CD4-positive, alpha-beta T cell (primary cell): ENCODE results near the gene PHC1. TPM values are rescaled to one million over a fixed set of nuclear protein-coding genes. Genes with fewer than 3 reads are reported as not detected.
A peak's percentile ranks its signal among the peaks of the same experiment; 100 is the strongest.

Experiments
- ATAC-seq: fragments of 200-7000 bp; cut with Tn5 transposase; one replicate; pipeline ENCODE4 v1.10.0; 2022; ENCODE audit warnings: mild to moderate bottlenecking; ENCODE audit not compliant: poor library complexity
- CTCF ChIA-PET: fragments of 350-600 bp; sonication (Branson Sonifier 250); formaldehyde crosslinking; loops from one replicate; lab custom pipeline; 2021; ENCODE audit warnings: antibody characterized with exemption, inconsistent platforms; lab: Charles Lee
- POLR2A ChIA-PET: fragments of 350-600 bp; sonication (Branson Sonifier 250); formaldehyde crosslinking; loops from one replicate; lab custom pipeline; 2021; ENCODE audit warnings: antibody characterized with exemption, inconsistent platforms; lab: Charles Lee
- DNase-seq, 14 experiments: peaks; one replicate each; pipeline ENCODE4 v3.0.0-alpha.2; 2013 to 2020; ENCODE audit warnings: mixed read lengths in 2 of 14
- H3K27ac ChIP-seq, 2 donors: one replicate each; pipeline versions ENCODE4 v1.5.1 to v1.7.0; 2013; ENCODE audit warnings: low read length in 2 of 2, low read depth in 1 of 2, mild to moderate bottlenecking in 1 of 2
- H3K27me3 ChIP-seq, 2 experiments: 1 replicate in 1 of 2; 2 replicates in 1 of 2; pipeline versions ENCODE4 v1.6.1 to v1.7.0; 2013; ENCODE audit warnings: low read length in 2 of 2, control low read depth in 1 of 2, mild to moderate bottlenecking in 1 of 2, moderate library complexity in 1 of 2; ENCODE audit not compliant: insufficient read depth in 2 of 2, control insufficient read depth in 1 of 2
- H3K36me3 ChIP-seq: one replicate; pipeline ENCODE4 v1.6.1; 2013; ENCODE audit warnings: low read length, control low read depth; ENCODE audit not compliant: insufficient read depth
- H3K4me1 ChIP-seq: one replicate; pipeline ENCODE4 v1.6.1; 2013; ENCODE audit warnings: low read length, control low read depth; ENCODE audit not compliant: insufficient read depth
- H3K4me3 ChIP-seq: one replicate; pipeline ENCODE4 v1.5.1; 2013; ENCODE audit warnings: mild to moderate bottlenecking, low read length, moderate library complexity
- H3K9me3 ChIP-seq, 2 experiments: 1 replicate in 1 of 2; 2 replicates in 1 of 2; pipeline versions ENCODE4 v1.6.1 to v1.7.0; 2013; ENCODE audit warnings: low read length in 2 of 2, mild to moderate bottlenecking in 2 of 2, control low read depth in 1 of 2, moderate library complexity in 1 of 2; ENCODE audit not compliant: control insufficient read depth in 1 of 2, insufficient read depth in 1 of 2
- H3K27ac Mint-ChIP-seq: one replicate; pipeline ENCODE4 v1.8.0; 2020; ENCODE audit warnings: mixed read lengths
- H3K27me3 Mint-ChIP-seq: one replicate; pipeline ENCODE4 v1.8.0; 2021; ENCODE audit warnings: mixed read lengths
- H3K36me3 Mint-ChIP-seq: one replicate; pipeline ENCODE4 v1.8.0; 2021; ENCODE audit warnings: low read depth, mixed read lengths
- H3K4me1 Mint-ChIP-seq: one replicate; pipeline ENCODE4 v1.8.0; 2021; ENCODE audit warnings: low read depth, mixed read lengths
- H3K4me3 Mint-ChIP-seq: one replicate; pipeline ENCODE4 v1.8.0; 2020; ENCODE audit warnings: mild to moderate bottlenecking, mixed read lengths
- H3K9me3 Mint-ChIP-seq: one replicate; pipeline ENCODE4 v1.8.0; 2020; ENCODE audit warnings: mixed read lengths
- intact Hi-C, 2 experiments: fragments of 100-400 bp; cut with DNase I in 1 of 2; cut with micrococcal nuclease in 1 of 2; formaldehyde crosslinking; loops; one replicate each; pipeline versions ENCODE4 v1.15.1 to v1.9.0; 2023 to 2025; cut with DNase I, micrococcal nuclease
- total RNA-seq, 174 experiments: library from RNA in 2 of 174; stranded (reverse) in 2 of 174; gene quantifications; one replicate each; pipeline ENCODE4 v1.2.3 and lab custom pipeline; 2021 to 2026
- TF ChIP-seq, protein P1 (sequence below): fragments of 200-600 bp; IDR thresholded peaks from one replicate; pipeline ENCODE4 v1.8.0; 2022; ENCODE audit warnings: antibody characterized with exemption, mild to moderate bottlenecking

PHC1 gene
- total RNA-seq, 2 experiments from 2014 or later: 46.6 to 47.2 TPM

DNA sequence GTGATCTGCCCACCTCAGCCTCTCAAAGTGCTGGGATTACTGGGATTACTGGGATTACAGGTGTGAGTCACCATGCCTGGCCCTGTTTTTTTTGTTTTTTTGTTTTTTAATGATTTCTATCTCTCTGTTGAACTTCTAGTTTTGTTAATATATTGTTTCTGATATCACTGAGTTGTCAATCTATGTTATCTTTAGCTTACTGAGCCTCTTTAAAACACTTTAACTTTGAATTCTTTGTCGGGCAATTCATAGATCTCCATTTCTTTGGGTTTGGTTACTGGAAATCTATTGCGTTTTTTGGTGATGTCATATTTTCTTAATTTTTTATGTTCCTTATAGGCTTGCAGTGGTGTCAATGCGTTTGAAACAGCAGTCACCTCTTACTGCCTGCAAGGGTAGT, 65.8 kb downstream of the PHC1 start:
- no peak for ATAC-seq
- no peaks in the 10 kb centered on the region for H3K27me3 ChIP-seq
- Mint-ChIP-seq H3K36me3 (peaks cover 70% of the 10 kb centered on the region), H3K27ac (no peak overlapping the region), H3K27me3 (no peaks in the 10 kb centered on the region), H3K9me3 (peaks cover 9% of the 10 kb centered on the region), H3K4me1 (peaks cover 17% of the 10 kb centered on the region), H3K4me3 (no peak overlapping the region)
- peaks cover 21 to 33% of the 10 kb centered on the region in 2 experiments for H3K9me3 ChIP-seq
- no peaks in the 10 kb centered on the region for H3K36me3 ChIP-seq
- TF ChIP-seq, protein P1, sequence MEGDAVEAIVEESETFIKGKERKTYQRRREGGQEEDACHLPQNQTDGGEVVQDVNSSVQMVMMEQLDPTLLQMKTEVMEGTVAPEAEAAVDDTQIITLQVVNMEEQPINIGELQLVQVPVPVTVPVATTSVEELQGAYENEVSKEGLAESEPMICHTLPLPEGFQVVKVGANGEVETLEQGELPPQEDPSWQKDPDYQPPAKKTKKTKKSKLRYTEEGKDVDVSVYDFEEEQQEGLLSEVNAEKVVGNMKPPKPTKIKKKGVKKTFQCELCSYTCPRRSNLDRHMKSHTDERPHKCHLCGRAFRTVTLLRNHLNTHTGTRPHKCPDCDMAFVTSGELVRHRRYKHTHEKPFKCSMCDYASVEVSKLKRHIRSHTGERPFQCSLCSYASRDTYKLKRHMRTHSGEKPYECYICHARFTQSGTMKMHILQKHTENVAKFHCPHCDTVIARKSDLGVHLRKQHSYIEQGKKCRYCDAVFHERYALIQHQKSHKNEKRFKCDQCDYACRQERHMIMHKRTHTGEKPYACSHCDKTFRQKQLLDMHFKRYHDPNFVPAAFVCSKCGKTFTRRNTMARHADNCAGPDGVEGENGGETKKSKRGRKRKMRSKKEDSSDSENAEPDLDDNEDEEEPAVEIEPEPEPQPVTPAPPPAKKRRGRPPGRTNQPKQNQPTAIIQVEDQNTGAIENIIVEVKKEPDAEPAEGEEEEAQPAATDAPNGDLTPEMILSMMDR: no peak
- POLR2A ChIA-PET: no interaction called here
- no peak overlapping the region for H3K4me3 ChIP-seq
- CTCF ChIA-PET: no interaction called here
- no peak for DNase-seq
- H3K4me1 ChIP-seq: no peaks in the 10 kb centered on the region
- no peak overlapping the region for H3K27ac ChIP-seq
- intact Hi-C loops: no loop called here

DNA sequence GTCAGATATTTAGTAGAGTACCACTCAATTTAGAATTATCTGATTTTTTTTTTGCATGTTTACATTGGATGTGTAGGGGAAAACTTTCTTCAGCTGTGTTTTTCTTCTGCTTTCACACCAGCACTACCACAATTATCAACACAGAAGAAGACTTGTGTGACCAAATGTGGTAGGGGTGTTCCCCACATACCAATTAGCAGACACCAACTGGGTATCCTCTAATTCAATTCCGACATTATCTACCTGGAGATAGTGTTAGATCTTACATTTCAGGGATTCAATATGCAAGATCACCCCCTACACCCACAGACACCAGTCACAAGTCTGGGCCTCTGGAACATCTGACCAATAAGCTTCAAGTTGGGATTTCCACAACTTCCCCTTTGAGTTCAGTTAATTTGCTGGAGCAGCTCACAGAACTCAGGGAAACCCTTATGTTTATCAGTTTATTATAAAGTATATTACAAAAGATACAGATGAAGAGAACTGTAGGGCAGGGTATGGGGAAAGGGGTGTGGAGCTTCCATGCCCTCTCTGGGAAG, 71.0 kb downstream of the PHC1 start:
- peaks cover 32% of the 10 kb centered on the region for H3K4me1 ChIP-seq
- POLR2A ChIA-PET: no interaction called here

DNA sequence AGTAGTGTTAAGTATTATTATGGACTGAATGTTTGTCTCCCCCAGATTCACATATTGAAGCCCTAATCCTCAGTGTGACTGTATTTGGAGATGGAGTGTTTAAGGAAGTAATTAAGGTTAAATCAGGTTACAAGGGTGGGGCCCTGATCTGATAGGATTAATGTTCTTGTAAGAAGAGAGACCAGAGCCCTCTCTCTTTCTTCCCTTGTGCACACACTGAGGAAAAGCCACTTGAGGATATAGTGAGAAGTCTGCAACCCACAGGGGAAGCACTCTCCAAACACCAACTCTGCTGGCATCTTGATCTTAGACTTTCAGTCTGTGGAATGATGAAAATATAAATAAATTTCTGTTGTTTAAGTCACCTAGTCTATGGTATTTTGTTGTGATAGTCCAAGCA, 72.9 kb downstream of the PHC1 start:
- TF ChIP-seq, protein P1: no peak
- peak overlapping the region; percentile 61 for H3K4me3 Mint-ChIP-seq
- peaks cover 35% of the 10 kb centered on the region for H3K4me1 ChIP-seq
- no peaks in the 10 kb centered on the region for H3K36me3 ChIP-seq
- H3K9me3 ChIP-seq: no peaks in the 10 kb centered on the region
- intact Hi-C loops: loop anchor here in 1 of 2 experiments (5.0 kb wide), 1 partner anchor 35 kb away; no protein-coding TSS in a partner anchor
- peaks cover 36% of the 10 kb centered on the region for H3K36me3 Mint-ChIP-seq
- POLR2A ChIA-PET: interaction anchor here (0.7 to 0.9 kb wide), 2 partner anchors 27 to 36 kb away, joined by 3 read pairs; no protein-coding TSS in a partner anchor
- peak overlapping the region; percentile 63 for H3K27ac Mint-ChIP-seq
- no peaks in the 10 kb centered on the region for H3K27me3 ChIP-seq
- CTCF ChIA-PET: interaction anchor here (1.0 kb wide), 1 partner anchor 37 kb away, joined by 5 read pairs; the partner anchor contains the start of gene M6PR
- ATAC-seq (no peak), DNase-seq (peak in 1 of 14 experiments; percentile 7)
- no peak overlapping the region for H3K27ac ChIP-seq
- H3K27me3 Mint-ChIP-seq: no peaks in the 10 kb centered on the region
- peaks cover 55% of the 10 kb centered on the region for H3K4me1 Mint-ChIP-seq
- H3K4me3 ChIP-seq: no peak overlapping the region
- peaks cover 5% of the 10 kb centered on the region for H3K9me3 Mint-ChIP-seq

More for the DNA sequence above, 71.0 kb downstream of the PHC1 start:
- peaks cover 48% of the 10 kb centered on the region for H3K4me1 Mint-ChIP-seq
- intact Hi-C loops: loop anchor here in 1 of 2 experiments (5.0 kb wide), 1 partner anchor 37 kb away; no protein-coding TSS in a partner anchor
- peaks cover 7% of the 10 kb centered on the region for H3K9me3 Mint-ChIP-seq
- H3K4me3 ChIP-seq: no peak overlapping the region
- H3K27me3 Mint-ChIP-seq: no peaks in the 10 kb centered on the region
- no peak overlapping the region for H3K4me3 Mint-ChIP-seq
- CTCF ChIA-PET: no interaction called here
- H3K27ac ChIP-seq: no peak overlapping the region
- no peaks in the 10 kb centered on the region for H3K36me3 ChIP-seq
- H3K36me3 Mint-ChIP-seq: peaks cover 48% of the 10 kb centered on the region
- H3K27me3 ChIP-seq: no peaks in the 10 kb centered on the region
- TF ChIP-seq, protein P1: no peak
- DNase-seq: peak in 1 of 14 experiments; percentile 45
- H3K9me3 ChIP-seq: peaks cover 4 to 7% of the 10 kb centered on the region in 2 experiments
- H3K27ac Mint-ChIP-seq: no peak overlapping the region
- no peak for ATAC-seq
